ENCODE measurements around the gene ARHGEF19.
"Not testable (repeated sequence)": the region's sequence is repeated elsewhere in the genome, so short reads cannot be mapped to it uniquely, and the experiment has no call there.

Gene ARHGEF19

GRCh38 chr1:16183179-16183578, 29.3 kb downstream of the ARHGEF19 start:
- no peak for DNase-seq (ENCODE audit: low read depth in 2 of 2)

- DNase-seq (ENCODE audit: low read depth in 2 of 2), result no peak
These were observed 30.3 kb downstream of the ARHGEF19 start for GRCh38 chr1:16181887-16182719.

GRCh38 chr1:16180291-16180824, 32.1 kb downstream of the ARHGEF19 start:
- DNase-seq (ENCODE audit: low read depth in 2 of 2), result no peak

GRCh38 chr1:16178596-16179497, 33.6 kb downstream of the ARHGEF19 start:
- no peak for DNase-seq (ENCODE audit: low read depth in 2 of 2)

DNA sequence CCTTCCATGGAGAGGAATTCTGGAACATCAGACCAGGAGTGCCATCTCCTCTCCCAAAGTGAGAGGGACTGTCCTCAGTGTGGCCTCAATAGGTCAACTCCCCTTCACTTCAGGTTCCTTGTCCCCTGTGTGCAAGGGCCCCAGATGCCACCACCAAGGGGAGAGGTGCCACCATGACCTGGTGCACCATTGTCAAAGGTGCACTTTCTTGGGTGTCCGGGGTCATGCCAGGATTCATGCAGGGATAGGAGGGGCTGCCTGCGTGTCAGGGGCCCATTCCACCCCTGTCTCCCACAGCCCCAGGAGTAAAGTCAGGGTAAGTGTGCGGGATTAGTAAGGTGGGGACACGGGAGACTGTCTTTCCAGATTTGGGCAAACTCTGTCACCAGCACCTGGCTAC, 35.1 kb downstream of the ARHGEF19 start:
- no peak for DNase-seq (ENCODE audit: low read depth in 2 of 2)

- DNase-seq (ENCODE audit: low read depth in 2 of 2), result no peak
These were observed 35.8 kb downstream of the ARHGEF19 start for GRCh38 chr1:16176653-16177052.

GRCh38 chr1:16175610-16176553, 36.6 kb downstream of the ARHGEF19 start:
- no peak for DNase-seq (ENCODE audit: low read depth in 2 of 2)

DNA sequence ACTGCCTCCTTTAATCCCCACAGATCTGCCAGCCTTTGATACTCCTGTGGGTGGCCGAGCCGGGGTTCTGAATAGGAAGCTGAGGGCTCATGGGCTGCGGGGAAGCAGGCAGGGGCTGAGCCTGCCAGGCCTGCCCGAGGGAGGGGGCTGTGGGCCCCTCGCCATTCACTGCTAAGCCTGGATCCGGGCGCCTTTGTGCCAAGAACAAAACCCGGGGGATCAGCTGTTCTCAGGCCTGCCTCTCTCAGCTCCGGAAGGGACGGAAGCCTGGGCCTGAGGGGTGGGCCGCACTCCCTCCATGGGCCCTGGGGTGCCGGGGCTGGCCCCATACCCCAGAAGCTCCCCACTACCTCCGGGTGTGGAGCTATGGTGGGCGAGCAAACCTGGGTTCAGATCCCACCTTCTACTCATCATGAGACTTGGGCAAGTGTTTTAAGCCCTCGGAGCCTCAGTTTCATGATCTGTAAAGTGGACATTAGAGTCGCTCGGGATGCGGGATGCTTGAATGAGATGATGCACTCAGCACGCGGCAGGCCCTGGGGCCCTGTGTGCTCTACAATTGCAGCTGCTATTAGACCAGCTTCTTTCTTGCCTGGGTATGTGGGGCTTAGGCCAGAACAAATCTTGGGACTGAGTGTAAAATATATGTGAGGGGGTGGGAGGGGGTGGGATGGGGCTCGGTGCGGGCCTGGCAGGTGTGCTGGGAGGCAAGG, 37.4 kb downstream of the ARHGEF19 start:
- DNase-seq (ENCODE audit: low read depth in 2 of 2), result no peak

DNA sequence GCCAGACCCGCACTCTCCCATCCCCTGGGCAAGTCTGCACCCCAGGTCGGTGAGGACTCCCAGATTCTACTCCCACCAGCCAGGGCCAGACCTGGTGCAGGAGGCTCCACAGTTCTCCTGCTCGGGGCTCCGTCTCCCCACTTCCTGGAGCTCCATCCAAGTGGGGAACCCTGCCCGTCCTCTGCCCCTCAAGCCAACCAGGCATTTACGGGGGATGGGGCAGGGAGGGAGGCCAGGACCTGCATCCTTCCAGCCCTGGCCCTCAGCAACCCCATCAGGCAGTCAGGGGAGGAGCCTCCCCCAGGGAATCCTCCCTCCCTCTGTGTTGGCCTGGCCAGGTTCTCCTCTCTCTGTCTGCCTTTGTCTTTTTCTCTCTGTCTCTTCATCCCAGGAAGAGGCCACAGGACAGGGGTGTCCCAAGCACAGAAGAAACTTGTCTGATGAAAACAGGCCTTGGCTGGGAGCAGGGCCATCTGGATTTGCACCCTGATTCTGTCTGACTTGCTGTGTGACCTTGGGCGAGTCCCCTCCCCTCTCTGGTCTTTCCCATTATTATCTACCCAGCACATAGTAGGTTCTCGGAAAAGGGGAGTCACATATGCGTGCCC, 38.1 kb downstream of the ARHGEF19 start:
- DNase-seq (ENCODE audit: low read depth in 2 of 2), result no peak

DNA sequence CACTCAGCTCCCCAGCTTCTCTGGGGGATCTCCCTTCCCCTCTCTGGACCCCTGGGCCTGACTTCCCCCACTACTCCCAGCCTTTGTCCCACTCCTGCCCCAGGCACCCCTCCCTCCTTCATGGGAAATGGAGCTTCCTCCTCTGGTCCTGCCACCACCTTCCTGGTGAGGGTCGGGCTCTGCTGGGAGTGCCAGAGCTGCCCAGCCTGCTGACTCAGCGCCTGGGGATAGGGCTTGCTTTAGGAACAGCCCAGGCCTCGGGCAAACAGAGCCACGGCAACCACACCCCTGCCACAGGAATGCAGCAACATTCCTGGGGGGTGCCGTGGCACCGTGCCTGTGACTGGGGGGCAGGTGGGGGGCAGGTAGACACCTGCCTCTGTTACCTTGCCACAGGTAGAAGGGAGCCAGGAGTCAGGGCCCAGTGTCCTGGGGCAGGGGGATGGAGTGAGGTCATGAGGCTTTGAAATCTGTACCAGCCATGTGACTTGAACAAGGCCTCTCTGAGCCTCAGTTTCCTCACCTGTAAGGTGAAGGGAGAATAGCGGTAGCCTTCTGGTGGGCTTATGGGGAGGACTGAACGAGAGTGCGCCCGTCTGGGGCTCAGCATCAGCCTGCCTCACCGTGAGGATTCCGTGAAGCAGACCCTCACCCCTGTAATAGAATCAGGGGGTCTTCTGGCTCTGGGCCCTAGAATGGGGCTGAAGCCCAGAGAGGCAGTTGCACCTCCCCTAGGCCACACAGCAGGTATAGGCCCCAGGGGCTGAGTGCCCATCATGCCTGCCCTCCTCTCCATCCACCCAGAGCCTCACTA, 38.8 kb downstream of the ARHGEF19 start:
- DNase-seq (ENCODE audit: low read depth in 2 of 2), result no peak

GRCh38 chr1:16172964-16173446, 39.4 kb downstream of the ARHGEF19 start:
- no peak for DNase-seq (ENCODE audit: low read depth in 2 of 2)

DNA sequence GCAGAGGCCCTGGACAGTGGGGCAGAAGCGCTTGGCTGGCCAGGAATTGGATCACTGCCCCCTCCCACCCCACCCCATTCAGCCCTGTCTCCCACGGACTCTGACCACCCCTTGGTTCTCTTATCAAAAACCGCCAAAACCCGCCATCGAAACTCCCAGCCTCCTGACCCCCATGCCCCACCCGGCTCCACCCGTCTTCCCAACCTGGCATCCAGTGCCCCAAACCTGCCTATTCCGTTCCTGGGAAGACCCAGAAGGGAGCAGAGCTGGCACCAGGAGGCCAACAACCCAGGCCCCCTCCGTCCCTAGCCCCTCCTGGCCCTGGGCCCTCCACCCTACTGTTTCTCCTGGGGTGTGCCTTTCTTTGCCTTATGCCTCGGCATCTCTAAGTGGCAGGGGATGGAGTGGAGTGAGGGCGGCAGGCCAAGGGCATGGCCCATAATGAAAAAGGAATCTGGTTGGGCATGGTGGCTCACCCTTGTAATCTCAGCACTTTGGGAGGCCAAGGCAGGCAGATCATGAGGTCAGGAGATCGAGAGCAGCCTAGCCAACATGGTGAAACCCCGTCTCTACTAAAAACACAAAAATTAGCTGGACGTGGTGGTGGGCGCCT, 40.1 kb downstream of the ARHGEF19 start:
- no peak for DNase-seq (ENCODE audit: low read depth in 2 of 2)

- DNase-seq (ENCODE audit: low read depth in 2 of 2), result no peak
These were observed 40.9 kb downstream of the ARHGEF19 start for GRCh38 chr1:16171314-16172151.

GRCh38 chr1:16170283-16170673, 42.2 kb downstream of the ARHGEF19 start:
- no peak for DNase-seq (ENCODE audit: low read depth in 2 of 2)

- no peak for DNase-seq (ENCODE audit: low read depth in 2 of 2)
These were observed 43.7 kb downstream of the ARHGEF19 start for GRCh38 chr1:16168622-16169360.

GRCh38 chr1:16168144-16168495, 44.3 kb downstream of the ARHGEF19 start:
- not testable (repeated sequence) for DNase-seq (ENCODE audit: low read depth in 2 of 2)

All from stimulated activated CD8-positive, alpha-beta memory T cell treated with anti-CD3 and anti-CD28 coated beads, Interleukin-7, amount 100 ng/mL, for 4 hours (primary cell).